HepG2 (cell line): ENCODE data around the gene RFXAP. TPM values are rescaled to one million over a fixed set of nuclear protein-coding genes. Genes with fewer than 3 reads are reported as not detected.

ENCODE experiments used
- ATAC-seq: fragments of 200-7000 bp; cut with Tn5 transposase; 3 replicates; pipeline ENCODE4 v1.9.1; 2020; ENCODE audit warnings: mild to moderate bottlenecking, moderate library complexity
- BruUV-seq: library from RNA; stranded (reverse); fragments of 400-500 nt; replicated peaks from 2 replicates; lab custom pipeline; 2021; lab: Mats Ljungman, UMichigan
- CTCF ChIA-PET: fragments of 300-600 bp; formaldehyde crosslinking; extraction: SDS; loops from one replicate; lab custom pipeline; 2021; ENCODE audit warnings: low total read pairs, inconsistent platforms, low intra/inter-chr PET ratio; lab: Yijun Ruan, JAX
- POLR2A ChIA-PET: fragments of 350-600 bp; sonication (Branson Sonifier 250); formaldehyde crosslinking; loops from one replicate; lab custom pipeline; 2020; ENCODE audit warnings: antibody characterized with exemption, inconsistent platforms; lab: Yijun Ruan, JAX
- DNase-seq: peaks from one replicate; pipeline ENCODE4 v3.0.0-alpha.2; 2015; ENCODE audit warnings: low spot score
- FAIRE-seq: peaks from 3 replicates; lab custom pipeline; 2011; peaks lifted over from hg19 to GRCh38; lab: Jason Lieb, UNC
- H2AFZ ChIP-seq: one replicate; pipeline ENCODE4 v1.6.1; 2011; ENCODE audit warnings: low read length, inconsistent platforms
- H3K27ac ChIP-seq: fragments of 300-600 bp; 3 replicates; pipeline ENCODE4 v1.8.0; 2011; ENCODE audit warnings: mixed run types, mild to moderate bottlenecking, mixed read lengths, low read length, inconsistent platforms; ENCODE audit not compliant: insufficient read depth; ENCODE audit errors: extremely low read length
- H3K27me3 ChIP-seq, 2 experiments: fragments of 200-600 bp in 1 of 2; 2 replicates in 1 of 2; 3 replicates in 1 of 2; pipeline versions ENCODE4 v1.6.0 to v1.8.0; 2011; ENCODE audit warnings: low read length in 2 of 2, mild to moderate bottlenecking in 2 of 2, moderate library complexity in 2 of 2, inconsistent platforms in 1 of 2; ENCODE audit not compliant: insufficient read depth in 2 of 2, control insufficient read depth in 1 of 2
- H3K36me3 ChIP-seq, 2 experiments: fragments of 200-600 bp in 1 of 2; replicated peaks in 1 of 2; 2 replicates in 1 of 2; 3 replicates in 1 of 2; pipeline versions ENCODE4 v1.5.1 to v1.8.0; 2011; ENCODE audit warnings: low read length in 2 of 2, inconsistent platforms in 1 of 2; ENCODE audit not compliant: insufficient read depth in 2 of 2, control insufficient read depth in 1 of 2
- H3K4me1 ChIP-seq: 2 replicates; pipeline ENCODE4 v1.5.1; 2012; ENCODE audit warnings: low read length, inconsistent platforms; ENCODE audit not compliant: insufficient read depth
- H3K4me2 ChIP-seq: 2 replicates; pipeline ENCODE4 v1.6.0; 2011; ENCODE audit warnings: low read depth, low read length, inconsistent platforms
- H3K4me3 ChIP-seq, 3 experiments: fragments of 200-600 bp in 1 of 3; sonication (generic), shearing (Covaris generic) in 1 of 3; replicated peaks in 1 of 3; 2 replicates each; pipeline ENCODE4 v1.5.1; 2011 to 2016; ENCODE audit warnings: low read length in 3 of 3, inconsistent platforms in 2 of 3, low read depth in 2 of 3, mild to moderate bottlenecking in 2 of 3, control low read depth in 1 of 3, mixed read lengths in 1 of 3; ENCODE audit not compliant: insufficient read depth in 1 of 3
- H3K79me2 ChIP-seq: one replicate; pipeline ENCODE4 v1.6.1; 2011; ENCODE audit warnings: low read length, inconsistent platforms; ENCODE audit not compliant: insufficient read depth
- H3K9ac ChIP-seq: 2 replicates; pipeline ENCODE4 v1.6.0; 2011; ENCODE audit warnings: mild to moderate bottlenecking, low read depth, low read length, inconsistent platforms; ENCODE audit not compliant: insufficient read depth
- H3K9me3 ChIP-seq: 2 replicates; pipeline ENCODE4 v1.5.1; 2012; ENCODE audit warnings: mild to moderate bottlenecking, low read length
- H4K20me1 ChIP-seq: 2 replicates; pipeline ENCODE4 v1.6.0; 2011; ENCODE audit warnings: inconsistent platforms, mild to moderate bottlenecking, low read length, moderate library complexity; ENCODE audit not compliant: insufficient read depth
- BCL3 ChIP-seq: sonication (generic); formaldehyde crosslinking; IDR thresholded peaks from 2 replicates; pipeline ENCODE4 v1.5.1; 2020; ENCODE audit warnings: mild to moderate bottlenecking, missing genetic modification reagents, moderate library complexity
- CEBPZ ChIP-seq: IDR thresholded peaks from 2 replicates; pipeline ENCODE4 v1.6.1; 2012; ENCODE audit warnings: low read length, improper control_type of control experiment
- FUBP1 ChIP-seq: sonication (generic); formaldehyde crosslinking; IDR thresholded peaks from 2 replicates; pipeline ENCODE4 v1.5.1; 2020; ENCODE audit warnings: missing genetic modification reagents, mild to moderate bottlenecking, borderline replicate concordance
- HNRNPLL ChIP-seq: fragments of 200-400 bp; formaldehyde crosslinking; IDR thresholded peaks from 2 replicates; pipeline ENCODE4 v1.6.1; 2017; ENCODE audit warnings: mild to moderate bottlenecking, low read depth, low read length; ENCODE audit not compliant: poor library complexity, severe bottlenecking
- NAIF1 ChIP-seq: sonication (generic); formaldehyde crosslinking; IDR thresholded peaks from 2 replicates; pipeline ENCODE4 v1.5.0; 2020; ENCODE audit warnings: mild to moderate bottlenecking, missing genetic modification reagents, borderline replicate concordance
- ZBTB26 ChIP-seq: IDR thresholded peaks from 2 replicates; pipeline ENCODE4 v1.6.1; 2016; ENCODE audit warnings: missing compliant biosample characterization, missing genetic modification reagents, borderline replicate concordance
- ZIK1 ChIP-seq: sonication (generic); formaldehyde crosslinking; IDR thresholded peaks from 2 replicates; pipeline ENCODE4 v1.5.0; 2020; ENCODE audit warnings: mild to moderate bottlenecking, low read depth, missing genetic modification reagents, borderline replicate concordance
- ZSCAN30 ChIP-seq: sonication (generic); formaldehyde crosslinking; IDR thresholded peaks from 2 replicates; pipeline ENCODE4 v1.5.0; 2020; ENCODE audit warnings: mild to moderate bottlenecking, missing genetic modification reagents
- WGBS: methylation state at CpG from one replicate; pipeline ENCODE4 v1.1.6; 2017; ENCODE audit warnings: low lambda C conversion rate; 5-methylcytosine and 5-hydroxymethylcytosine counted together
- in situ Hi-C: cut with HindIII; loops from 2 replicates; pipeline ENCODE4 v1.10.0; 2017; ENCODE audit warnings: low pct_unique_long_range_greater_than_20kb; ENCODE audit not compliant: extremely low pct_ligation_motif_present
- intact Hi-C: fragments of 100-400 bp; cut with micrococcal nuclease; formaldehyde crosslinking; loops from one replicate; pipeline ENCODE4 v1.10.0; 2022; ENCODE audit not compliant: unreplicated experiment
- polyA plus RNA-seq, 8 experiments: library from polyadenylated mRNA; depleted of rRNA in 3 of 8; stranded (reverse) in 7 of 8; unstranded in 1 of 8; fragments of >200 nt; fragmentation: Illumina TruSeq in 4 of 8; extraction: Trizol in 4 of 8; gene quantifications; 2 replicates each; pipeline versions ENCODE4 v1.2.1 to v1.2.3, GENCODE V29; 2011 to 2016; ENCODE audit warnings: low read depth in 4 of 8, missing spikeins in 1 of 8, mixed read lengths in 1 of 8; ENCODE audit not compliant: insufficient read depth in 1 of 8
- total RNA-seq, 5 experiments: library from RNA; depleted of rRNA; stranded (reverse); fragments of >200 nt; fragmentation: Illumina TruSeq; extraction: Trizol; gene quantifications; 2 replicates each; pipeline ENCODE4 v1.2.3, GENCODE V29; 2016; ENCODE audit warnings: low read depth in 1 of 5

RFXAP gene
- total and polyA plus RNA-seq, 2 of the 13 experiments (the other 11 are each of a cell fraction or from before 2014, with no cell fraction given): 1.8 to 7.9 TPM

GRCh38 chr13:36862002-36862685, 43.1 kb downstream of the RFXAP start:
- no peak for FAIRE-seq
- Histone ChIP-seq H3K27ac (no peak overlapping the region), H3K4me3 (no peak overlapping the region), H3K9ac (no peak overlapping the region), H3K4me1 (peaks cover 19% of the 10 kb centered on the region), H3K36me3 (peaks cover 3 to 33% of the 10 kb centered on the region in 2 experiments; a peak in 4 of 5 replicates), H3K79me2 (no peaks in the 10 kb centered on the region), H2AFZ (no peak overlapping the region)
- DNase-seq: no peak
- CTCF ChIA-PET: no interaction called here
- no TSS peak for BruUV-seq
- POLR2A ChIA-PET: no interaction called here
- in situ Hi-C loops (no loop called here), intact Hi-C loops (no loop called here)
- no peak for TF ChIP-seq ZBTB26 (CRISPR knock-in tag)
- TF ChIP-seq HNRNPLL: no peak
- TF ChIP-seq FUBP1 (CRISPR knock-in tag): no peak
- no peak for TF ChIP-seq NAIF1 (CRISPR knock-in tag)
- TF ChIP-seq ZSCAN30: no peak
- TF ChIP-seq ZIK1 (CRISPR knock-in tag): no peak
- TF ChIP-seq BCL3: no peak
- TF ChIP-seq CEBPZ: no peak
- TF ChIP-seq, all 625 proteins: peak for 0
- no peaks in the 10 kb centered on the region for H4K20me1 ChIP-seq
- H3K27me3 ChIP-seq: no peaks in the 10 kb centered on the region
- ATAC-seq: no peak
- H3K9me3 ChIP-seq: no peaks in the 10 kb centered on the region
- no peak overlapping the region for H3K4me2 ChIP-seq
- 92% methylated on average over 6 of the region's 6 CpGs for WGBS
